Loucy (cell line): ENCODE data around the gene DENND6B.

Experiments
- CTCF ChIP-seq: fragments of 200-600 bp; sonication (generic); conservative IDR thresholded peaks from 2 replicates; pipeline ENCODE4 v1.5.1; 2014; ENCODE audit warnings: mild to moderate bottlenecking, antibody characterized with exemption, low read length
- EZH2phosphoT487 ChIP-seq: fragments of 200-600 bp; IDR thresholded peaks from 2 replicates; pipeline ENCODE4 v1.6.1; 2018; ENCODE audit warnings: antibody characterized with exemption, mild to moderate bottlenecking, moderate library complexity, borderline replicate concordance

- TF ChIP-seq CTCF (peak; percentile 61), EZH2phosphoT487 (no peak)
Observed at GRCh38 chr22:50276143-50276542, 50.7 kb downstream of the DENND6B start.
